Right lobe of liver (tissue), 4 donors: Measurements from ENCODE around the gene TPM2.

Experiments
- CTCF ChIP-seq, 4 donors: fragments of 200-600 bp in 3 of 4; fragments of 450-650 bp in 1 of 4; IDR thresholded peaks; one replicate each; pipeline versions ENCODE4 v1.5.1 to v1.8.0; 2016 to 2022; ENCODE audit warnings: antibody characterized with exemption in 4 of 4, mild to moderate bottlenecking in 2 of 4
- POLR2A ChIP-seq: fragments of 450-650 bp; IDR thresholded peaks from one replicate; pipeline ENCODE4 v1.6.1; 2017; ENCODE audit warnings: antibody characterized with exemption, mild to moderate bottlenecking
- donor health status: DM: no; HTN: no; CAD: no.
- donor health status: DM: no; HTN: no; CAD: no.
- donor health status: DM: no; HTN: yes; CAD: no.

- TF ChIP-seq CTCF (IDR thresholded peaks at IDR 0.05) = no peak
- peak; percentile 23 for TF ChIP-seq POLR2A
These were observed 1.0 kb upstream of the TPM2 start for GRCh38 chr9:35690614-35691333.
